NCI-H226 (cell line): Measurements from ENCODE around the gene RPUSD1.
A peak's percentile ranks its signal among the peaks of the same experiment; 100 is the strongest.

Experiments
- DNase-seq: peaks from one replicate; pipeline ENCODE4 v3.0.0-alpha.2; 2015

Gene RPUSD1

GRCh38 chr16:741986-742629 lies 46.1 kb downstream of the RPUSD1 start:
- no peak for DNase-seq

GRCh38 chr16:740764-741505 lies 47.2 kb downstream of the RPUSD1 start, which contains the start of gene CIAO3:
CIAO3 (minus strand) TSS chr16:740997; CDS start chr16:740985, 12 bp downstream.
- DNase-seq: peak; percentile 89

GRCh38 chr16:740459-740763 lies 47.8 kb downstream of the RPUSD1 start:
- DNase-seq: no peak

DNA sequence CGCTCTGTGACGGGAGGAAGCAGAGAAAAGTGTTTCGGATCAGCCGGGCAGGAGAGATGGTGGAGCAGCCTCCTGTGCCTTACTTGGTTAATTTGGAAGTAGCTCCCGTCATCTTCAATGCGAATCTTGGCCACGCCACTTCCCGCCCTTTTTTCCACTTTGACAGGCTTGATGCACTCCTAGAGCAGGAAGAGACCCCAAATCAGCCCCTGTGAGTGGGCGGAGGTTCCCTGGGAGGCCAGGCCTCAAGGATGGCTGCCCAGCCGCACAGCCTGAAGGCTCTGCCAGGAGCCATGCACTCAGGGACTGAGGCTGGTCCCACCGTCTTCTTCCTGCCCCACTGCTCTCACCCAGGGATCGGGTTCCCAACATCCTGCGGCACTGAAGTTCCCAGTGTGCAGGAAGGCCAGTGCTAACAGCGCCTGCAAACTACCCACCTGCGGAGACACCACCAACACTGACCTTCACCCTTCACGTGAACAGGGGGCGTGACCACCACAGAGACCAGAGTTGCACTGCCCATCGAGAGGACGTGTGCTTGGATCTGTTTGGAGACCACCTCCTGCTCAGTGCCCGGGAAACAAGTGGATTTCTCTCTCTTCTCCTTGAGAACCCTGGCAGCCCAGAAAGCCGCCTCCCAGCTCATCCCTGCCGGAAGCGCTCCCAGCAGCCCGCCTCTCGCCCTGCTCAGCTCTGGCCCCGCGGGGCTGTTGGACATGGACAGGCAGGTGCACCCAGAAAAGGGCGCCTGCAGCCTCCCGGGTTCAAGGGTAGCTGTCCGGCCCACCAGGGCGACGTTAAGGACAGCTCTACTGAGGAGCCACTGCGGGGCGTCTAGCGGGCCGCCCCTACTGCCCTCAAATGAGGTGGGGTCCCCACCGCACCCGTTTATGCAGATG lies 48.4 kb downstream of the RPUSD1 start:
- no peak for DNase-seq

- no peak for DNase-seq
Observed at GRCh38 chr16:736936-737481, 51.2 kb downstream of the RPUSD1 start.

GRCh38 chr16:735982-736453 lies 52.2 kb downstream of the RPUSD1 start:
- no peak for DNase-seq

GRCh38 chr16:734981-735881 lies 53.0 kb downstream of the RPUSD1 start:
- DNase-seq: no peak
